ENCODE measurements around the gene RASGRP3. TPM values are rescaled to one million over a fixed set of nuclear protein-coding genes. Genes with fewer than 3 reads are reported as not detected.

Gene RASGRP3
- total RNA-seq, 3 donors from 2014 or later, result 9.3 to 23.9 (median 13.1) TPM

- intact Hi-C loops (cut with DNase I; ENCODE audit: low total_unique reads), result no loop called here
- H3K36me3 ChIP-seq, result no peaks in the 10 kb centered on the region
- peak overlapping the region; percentile 78 to 85 for H3K27ac ChIP-seq
- H3K27me3 ChIP-seq, result no peaks in the 10 kb centered on the region
- no peak for DNase-seq (ENCODE audit: low spot score in 2 of 2)
- H3K9me3 ChIP-seq, result no peaks in the 10 kb centered on the region
- no peaks in the 10 kb centered on the region for H3K4me1 ChIP-seq
- no peak for TF ChIP-seq POLR2A (IDR thresholded peaks at IDR 0.05)
- TF ChIP-seq, protein P1, sequence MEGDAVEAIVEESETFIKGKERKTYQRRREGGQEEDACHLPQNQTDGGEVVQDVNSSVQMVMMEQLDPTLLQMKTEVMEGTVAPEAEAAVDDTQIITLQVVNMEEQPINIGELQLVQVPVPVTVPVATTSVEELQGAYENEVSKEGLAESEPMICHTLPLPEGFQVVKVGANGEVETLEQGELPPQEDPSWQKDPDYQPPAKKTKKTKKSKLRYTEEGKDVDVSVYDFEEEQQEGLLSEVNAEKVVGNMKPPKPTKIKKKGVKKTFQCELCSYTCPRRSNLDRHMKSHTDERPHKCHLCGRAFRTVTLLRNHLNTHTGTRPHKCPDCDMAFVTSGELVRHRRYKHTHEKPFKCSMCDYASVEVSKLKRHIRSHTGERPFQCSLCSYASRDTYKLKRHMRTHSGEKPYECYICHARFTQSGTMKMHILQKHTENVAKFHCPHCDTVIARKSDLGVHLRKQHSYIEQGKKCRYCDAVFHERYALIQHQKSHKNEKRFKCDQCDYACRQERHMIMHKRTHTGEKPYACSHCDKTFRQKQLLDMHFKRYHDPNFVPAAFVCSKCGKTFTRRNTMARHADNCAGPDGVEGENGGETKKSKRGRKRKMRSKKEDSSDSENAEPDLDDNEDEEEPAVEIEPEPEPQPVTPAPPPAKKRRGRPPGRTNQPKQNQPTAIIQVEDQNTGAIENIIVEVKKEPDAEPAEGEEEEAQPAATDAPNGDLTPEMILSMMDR (IDR thresholded peaks at IDR 0.05), result no peak
- no peak for TF ChIP-seq POLR2AphosphoS5 (IDR thresholded peaks at IDR 0.05)
- peak overlapping the region; percentile 73 to 96 (median 79) for H3K4me3 ChIP-seq
Observed at GRCh38 chr2:33599943-33600192, 123.4 kb downstream of the RASGRP3 start.

DNA sequence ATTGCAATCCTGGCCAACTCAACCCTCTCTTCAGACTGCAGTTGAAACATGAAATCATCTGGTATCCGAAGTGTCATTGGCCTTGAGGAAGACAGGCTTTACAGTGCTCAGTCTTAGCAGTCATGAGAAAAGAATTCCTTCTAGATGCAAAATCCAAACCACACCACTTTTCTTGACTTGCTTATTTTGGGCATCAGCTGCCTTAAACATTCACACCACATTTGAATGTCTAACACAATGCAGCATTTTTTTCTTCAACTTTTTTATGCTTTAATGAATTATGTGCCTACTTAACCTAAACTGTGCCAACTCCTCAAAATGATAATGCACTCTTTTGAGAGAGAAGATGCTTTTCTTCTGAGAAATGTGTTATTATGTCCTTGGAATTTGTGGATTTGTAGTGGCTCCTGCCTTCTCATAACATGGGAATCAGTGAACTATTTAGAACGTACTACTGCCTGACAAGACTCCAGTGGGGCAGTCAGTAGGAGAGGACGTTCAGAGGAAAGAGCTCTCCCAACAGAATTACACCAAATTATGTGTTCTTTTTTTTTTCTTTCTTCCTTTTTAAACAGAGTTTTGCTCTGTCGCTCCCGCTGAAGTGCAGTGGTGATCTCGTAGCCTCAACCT, 125.9 kb downstream of the RASGRP3 start:
- H3K36me3 ChIP-seq, result no peaks in the 10 kb centered on the region
- intact Hi-C loops (cut with DNase I; ENCODE audit: low total_unique reads), result no loop called here
- no peaks in the 10 kb centered on the region for H3K27me3 ChIP-seq
- TF ChIP-seq, protein P1 (IDR thresholded peaks at IDR 0.05), result no peak
- TF ChIP-seq POLR2A (IDR thresholded peaks at IDR 0.05) (no peak), POLR2AphosphoS5 (IDR thresholded peaks at IDR 0.05) (no peak)
- no peaks in the 10 kb centered on the region for H3K4me1 ChIP-seq
- H3K9me3 ChIP-seq, result no peaks in the 10 kb centered on the region
- no peak for DNase-seq (ENCODE audit: low spot score in 2 of 2)
- H3K4me3 ChIP-seq, result no peak overlapping the region
- H3K27ac ChIP-seq, result no peak overlapping the region

- H3K4me1 ChIP-seq, result no peaks in the 10 kb centered on the region
- no peaks in the 10 kb centered on the region for H3K27me3 ChIP-seq
- no peaks in the 10 kb centered on the region for H3K9me3 ChIP-seq
- TF ChIP-seq POLR2AphosphoS5 (IDR thresholded peaks at IDR 0.05) (no peak), POLR2A (IDR thresholded peaks at IDR 0.05) (no peak)
- TF ChIP-seq, protein P1 (IDR thresholded peaks at IDR 0.05), result no peak
- H3K36me3 ChIP-seq, result no peaks in the 10 kb centered on the region
- intact Hi-C loops (cut with DNase I; ENCODE audit: low total_unique reads), result no loop called here
- no peak overlapping the region for H3K4me3 ChIP-seq
- H3K27ac ChIP-seq, result no peak overlapping the region
- no peak for DNase-seq (ENCODE audit: low spot score in 2 of 2)
Observed at GRCh38 chr2:33603416-33603815, 127.0 kb downstream of the RASGRP3 start.

DNA sequence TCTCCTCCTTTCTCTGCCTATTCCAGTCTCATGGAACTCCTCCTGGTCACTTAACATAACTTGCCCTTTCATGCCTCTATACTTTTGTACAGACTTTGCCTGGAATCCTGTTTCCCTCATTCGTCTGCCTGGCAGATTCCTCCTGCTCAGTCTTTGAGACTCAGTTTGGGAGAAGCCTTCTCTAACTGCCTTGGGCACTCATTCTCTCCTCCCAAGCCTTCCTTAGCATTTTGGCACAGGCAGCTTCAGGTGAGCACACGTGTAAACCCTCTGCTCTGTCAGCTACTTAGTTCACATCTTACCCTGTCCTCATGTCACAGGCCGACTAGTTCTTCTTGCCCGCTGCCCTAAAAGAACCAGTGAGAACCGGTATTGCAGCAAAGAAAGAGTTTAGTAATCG, 128.6 kb downstream of the RASGRP3 start:
- no peak overlapping the region for H3K4me3 ChIP-seq
- H3K27me3 ChIP-seq, result no peaks in the 10 kb centered on the region
- no peaks in the 10 kb centered on the region for H3K4me1 ChIP-seq
- TF ChIP-seq POLR2AphosphoS5 (IDR thresholded peaks at IDR 0.05) (no peak), POLR2A (IDR thresholded peaks at IDR 0.05) (no peak)
- TF ChIP-seq, protein P1 (IDR thresholded peaks at IDR 0.05), result no peak
- intact Hi-C loops (cut with DNase I; ENCODE audit: low total_unique reads), result no loop called here
- no peak for DNase-seq (ENCODE audit: low spot score in 2 of 2)
- no peaks in the 10 kb centered on the region for H3K9me3 ChIP-seq
- no peaks in the 10 kb centered on the region for H3K36me3 ChIP-seq
- no peak overlapping the region for H3K27ac ChIP-seq

DNA sequence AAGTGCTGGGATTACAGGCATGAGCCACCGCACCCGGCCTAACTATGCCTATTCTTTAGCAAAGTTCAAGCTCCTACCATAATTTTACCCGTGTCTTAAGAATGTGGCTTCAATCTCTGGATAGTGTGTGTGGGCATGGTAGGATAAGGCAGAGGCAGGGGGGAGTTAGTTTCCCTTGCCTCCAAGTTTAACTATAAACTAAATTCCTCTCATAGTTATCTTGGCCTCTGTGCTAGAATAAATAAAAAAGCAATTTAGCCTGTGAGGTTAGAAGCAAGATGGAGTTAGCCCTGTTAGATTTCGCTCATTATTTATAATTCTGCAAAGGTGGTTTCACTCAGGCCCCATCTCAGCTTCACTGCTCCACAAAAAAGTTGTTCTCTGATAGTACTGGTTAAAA, 129.7 kb downstream of the RASGRP3 start:
- no peak overlapping the region for H3K27ac ChIP-seq
- intact Hi-C loops (cut with DNase I; ENCODE audit: low total_unique reads), result no loop called here
- TF ChIP-seq POLR2AphosphoS5 (IDR thresholded peaks at IDR 0.05), result no peak
- TF ChIP-seq, protein P1 (IDR thresholded peaks at IDR 0.05), result no peak
- no peak for TF ChIP-seq POLR2A (IDR thresholded peaks at IDR 0.05)
- no peak for DNase-seq (ENCODE audit: low spot score in 2 of 2)
- no peaks in the 10 kb centered on the region for H3K9me3 ChIP-seq
- H3K4me1 ChIP-seq, result no peaks in the 10 kb centered on the region
- H3K4me3 ChIP-seq, result no peak overlapping the region
- no peaks in the 10 kb centered on the region for H3K27me3 ChIP-seq
- H3K36me3 ChIP-seq, result no peaks in the 10 kb centered on the region
